Measurements from ENCODE around the gene SLC39A13.

Gene SLC39A13

GRCh38 chr11:47387944-47388696 is 20.3 kb upstream of the SLC39A13 start:
- DNase-seq = no peak

GRCh38 chr11:47388697-47389576 is 19.5 kb upstream of the SLC39A13 start:
- DNase-seq = no peak

GRCh38 chr11:47389577-47390421 is 18.6 kb upstream of the SLC39A13 start:
- DNase-seq = no peak

GRCh38 chr11:47390422-47390760 is 18.0 kb upstream of the SLC39A13 start:
- DNase-seq = no peak

GRCh38 chr11:47391077-47391583 is 17.3 kb upstream of the SLC39A13 start:
- no peak for DNase-seq

GRCh38 chr11:47391711-47392432 is 16.5 kb upstream of the SLC39A13 start:
- no peak for DNase-seq

- DNase-seq = no peak
Observed at GRCh38 chr11:47392546-47393162, 15.7 kb upstream of the SLC39A13 start.

GRCh38 chr11:47393163-47394049 is 15.0 kb upstream of the SLC39A13 start:
- DNase-seq = no peak

GRCh38 chr11:47394050-47394321 is 14.4 kb upstream of the SLC39A13 start:
- DNase-seq = no peak

GRCh38 chr11:47394322-47395222 is 13.8 kb upstream of the SLC39A13 start:
- DNase-seq = no peak

- no peak for DNase-seq
Observed at GRCh38 chr11:47395223-47396048, 13.0 kb upstream of the SLC39A13 start.

GRCh38 chr11:47396049-47396320 is 12.4 kb upstream of the SLC39A13 start:
- DNase-seq = no peak

- no peak for DNase-seq
Observed at GRCh38 chr11:47398011-47398410, 10.4 kb upstream of the SLC39A13 start.

- DNase-seq = no peak
Observed at GRCh38 chr11:47398551-47398950, 9.8 kb upstream of the SLC39A13 start.

- no peak for DNase-seq
Observed at GRCh38 chr11:47399860-47400767, 8.3 kb upstream of the SLC39A13 start.

GRCh38 chr11:47400768-47401279 is 7.6 kb upstream of the SLC39A13 start:
- DNase-seq = no peak

GRCh38 chr11:47403135-47403534 is 5.3 kb upstream of the SLC39A13 start:
- no peak for DNase-seq

GRCh38 chr11:47403571-47403970 is 4.8 kb upstream of the SLC39A13 start:
- DNase-seq = no peak
